Right forelimb (tissue), 1 donor: ENCODE measurements around the gene XRCC1.
A peak's percentile ranks its signal among the peaks of the same experiment; 100 is the strongest.

Experiments used
- DNase-seq: peaks from one replicate; pipeline ENCODE4 v3.0.0-alpha.2; 2018

XRCC1 gene

GRCh38 chr19:43511324-43511723, 64.0 kb downstream of the XRCC1 start:
- no peak for DNase-seq

GRCh38 chr19:43510713-43511112, 64.6 kb downstream of the XRCC1 start:
- no peak for DNase-seq

GRCh38 chr19:43507880-43508279, 67.4 kb downstream of the XRCC1 start:
- no peak for DNase-seq

GRCh38 chr19:43506629-43507028, 68.7 kb downstream of the XRCC1 start:
- no peak for DNase-seq

GRCh38 chr19:43505941-43506340, 69.4 kb downstream of the XRCC1 start:
- DNase-seq: no peak

- DNase-seq: no peak
Measured at GRCh38 chr19:43505186-43505456, 70.2 kb downstream of the XRCC1 start.

- DNase-seq: no peak
Measured at GRCh38 chr19:43504426-43505185, 70.7 kb downstream of the XRCC1 start, which contains the start of gene PHLDB3. Gene PHLDB3, minus strand, starts transcription at chr19:43504746. Its CDS starts 628 bp downstream, at chr19:43504118.

GRCh38 chr19:43503501-43504425, 71.6 kb downstream of the XRCC1 start:
- peak; percentile 95 for DNase-seq

GRCh38 chr19:43502419-43502976, 72.8 kb downstream of the XRCC1 start:
- DNase-seq: no peak

GRCh38 chr19:43501661-43502418, 73.5 kb downstream of the XRCC1 start:
- DNase-seq: no peak

- DNase-seq: no peak
Measured at GRCh38 chr19:43499042-43499441, 76.3 kb downstream of the XRCC1 start.

- no peak for DNase-seq
Measured at GRCh38 chr19:43498233-43498842, 77.0 kb downstream of the XRCC1 start.

GRCh38 chr19:43496960-43497359, 78.4 kb downstream of the XRCC1 start:
- DNase-seq: no peak

- DNase-seq: no peak
Measured at GRCh38 chr19:43495082-43495481, 80.2 kb downstream of the XRCC1 start.
